ENCODE data around the gene NOC4L. TPM values are rescaled to one million over a fixed set of nuclear protein-coding genes. Genes with fewer than 3 reads are reported as not detected.

Gene NOC4L
- total RNA-seq, 6 experiments from 2014 or later, result 7.4 to 9.7 (median 8.3) TPM

DNA sequence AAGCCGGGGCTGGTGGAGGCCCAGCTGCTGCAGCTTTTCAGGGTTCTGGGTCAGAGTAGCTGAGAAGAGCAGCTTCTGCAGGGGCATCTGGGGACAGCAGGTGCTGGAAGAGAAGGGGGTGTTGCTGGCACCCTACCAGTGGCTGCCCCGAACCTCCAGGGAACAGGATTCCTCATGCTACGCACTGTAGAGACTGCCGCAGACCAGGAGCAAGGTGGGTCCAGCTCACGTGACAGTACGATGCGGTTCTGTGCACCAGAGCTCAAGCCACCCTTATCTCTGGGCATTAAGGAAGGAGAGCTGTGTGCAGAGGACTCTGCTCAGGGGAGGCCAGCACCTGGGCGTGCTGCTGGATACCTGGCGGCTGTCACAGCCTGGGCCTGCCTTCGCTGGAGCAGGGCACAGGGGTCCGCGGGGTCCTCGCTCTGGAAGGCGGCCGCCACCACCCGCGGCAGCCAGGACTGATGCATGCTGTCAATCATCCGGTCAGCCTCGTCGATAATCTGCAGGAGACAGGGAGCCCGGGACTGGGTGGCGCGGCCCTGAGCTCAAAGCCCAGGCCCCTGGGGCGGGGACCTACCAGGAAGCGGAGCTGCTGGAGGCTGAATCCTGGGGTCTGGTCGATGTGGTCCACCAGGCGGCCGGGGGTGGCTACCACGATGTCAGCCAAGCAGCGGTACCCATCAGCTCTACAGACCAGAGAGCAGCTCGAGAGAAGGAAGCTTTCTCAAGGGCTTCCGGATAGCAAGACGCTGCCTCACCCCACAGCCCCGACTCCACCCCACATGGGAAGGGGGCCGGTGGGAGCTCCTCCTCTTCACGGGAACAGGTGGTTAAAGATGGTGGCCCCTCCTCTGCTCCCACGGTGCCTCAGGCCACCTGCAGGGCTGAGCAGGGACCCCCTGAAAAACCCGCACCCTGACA, 3.1 kb upstream of the NOC4L start:
- Histone ChIP-seq H3K9me3 (no peaks in the 10 kb centered on the region), H3K27ac (no peak overlapping the region), H3K36me3 (peaks cover 0 to 32% (median 4%) of the 10 kb centered on the region in 4 donors), H3K4me3 (no peak overlapping the region), H3K4me1 (peaks cover 0 to 14% (median 3%) of the 10 kb centered on the region in 4 donors), H3K27me3 (no peaks in the 10 kb centered on the region)
- intact Hi-C loops (cut with DNase I), result no loop called here
- TF ChIP-seq, protein P1, sequence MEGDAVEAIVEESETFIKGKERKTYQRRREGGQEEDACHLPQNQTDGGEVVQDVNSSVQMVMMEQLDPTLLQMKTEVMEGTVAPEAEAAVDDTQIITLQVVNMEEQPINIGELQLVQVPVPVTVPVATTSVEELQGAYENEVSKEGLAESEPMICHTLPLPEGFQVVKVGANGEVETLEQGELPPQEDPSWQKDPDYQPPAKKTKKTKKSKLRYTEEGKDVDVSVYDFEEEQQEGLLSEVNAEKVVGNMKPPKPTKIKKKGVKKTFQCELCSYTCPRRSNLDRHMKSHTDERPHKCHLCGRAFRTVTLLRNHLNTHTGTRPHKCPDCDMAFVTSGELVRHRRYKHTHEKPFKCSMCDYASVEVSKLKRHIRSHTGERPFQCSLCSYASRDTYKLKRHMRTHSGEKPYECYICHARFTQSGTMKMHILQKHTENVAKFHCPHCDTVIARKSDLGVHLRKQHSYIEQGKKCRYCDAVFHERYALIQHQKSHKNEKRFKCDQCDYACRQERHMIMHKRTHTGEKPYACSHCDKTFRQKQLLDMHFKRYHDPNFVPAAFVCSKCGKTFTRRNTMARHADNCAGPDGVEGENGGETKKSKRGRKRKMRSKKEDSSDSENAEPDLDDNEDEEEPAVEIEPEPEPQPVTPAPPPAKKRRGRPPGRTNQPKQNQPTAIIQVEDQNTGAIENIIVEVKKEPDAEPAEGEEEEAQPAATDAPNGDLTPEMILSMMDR (IDR thresholded peaks at IDR 0.05), result no peak
- TF ChIP-seq POLR2A (IDR thresholded peaks at IDR 0.05), result no peak
- peak in 2 of 3 donors; percentile 20 to 47 for DNase-seq
- no CpG with 5 or more reads among the region's 38 CpGs for WGBS (ENCODE audit: insufficient coverage, low coverage, low lambda C conversion rate, missing lambda C conversion rate)
- ATAC-seq, result no peak

DNA sequence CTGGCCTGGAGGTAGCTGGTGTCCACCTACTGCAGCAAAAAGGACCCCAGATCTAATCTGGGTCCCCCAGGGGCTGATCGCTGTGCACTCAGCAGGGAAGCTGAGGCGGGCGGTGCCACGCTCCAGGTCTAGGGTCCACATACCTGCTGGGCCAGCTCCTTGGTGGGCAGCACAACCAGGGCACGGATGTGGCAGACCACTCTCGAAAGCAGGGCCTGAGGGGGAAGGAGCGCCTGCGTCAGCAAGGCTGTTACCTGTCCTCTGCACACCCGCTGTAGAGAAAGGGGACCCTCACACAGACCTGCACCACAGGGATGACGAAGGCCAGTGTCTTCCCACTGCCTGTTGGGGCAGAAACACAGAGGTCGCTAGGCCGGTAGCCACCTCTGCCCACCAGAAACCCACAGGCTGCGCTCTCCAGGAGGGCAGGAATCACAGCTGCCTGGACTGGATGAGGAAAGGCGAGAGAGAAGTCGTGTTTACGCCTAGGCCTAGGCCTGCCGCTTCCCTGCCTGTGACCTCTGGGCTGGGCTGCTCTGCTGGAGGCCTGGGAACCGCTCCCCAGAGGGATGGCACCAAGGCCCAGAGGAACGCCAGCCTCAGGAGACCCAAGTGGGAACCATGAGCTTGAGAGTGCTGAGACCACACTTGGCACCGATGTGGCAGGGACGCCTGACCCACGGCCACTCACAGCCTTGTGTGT, 2.1 kb upstream of the NOC4L start:
- H3K36me3 ChIP-seq, result peaks cover 0 to 32% (median 4%) of the 10 kb centered on the region in 4 donors
- ATAC-seq (no peak), DNase-seq (peak in 2 of 3 donors; percentile 21 to 43)
- intact Hi-C loops (cut with DNase I), result no loop called here
- H3K27me3 ChIP-seq, result no peaks in the 10 kb centered on the region
- peaks cover 0 to 14% (median 3%) of the 10 kb centered on the region in 4 donors for H3K4me1 ChIP-seq
- TF ChIP-seq, protein P1 (IDR thresholded peaks at IDR 0.05), result no peak
- TF ChIP-seq POLR2A (IDR thresholded peaks at IDR 0.05), result no peak
- no peak overlapping the region for H3K27ac ChIP-seq
- H3K9me3 ChIP-seq, result no peaks in the 10 kb centered on the region
- H3K4me3 ChIP-seq, result no peak overlapping the region
- no CpG with 5 or more reads among the region's 22 CpGs for WGBS (ENCODE audit: insufficient coverage, low coverage, low lambda C conversion rate, missing lambda C conversion rate)

- DNase-seq, result peak in 2 of 3 donors; percentile 16 to 50
- peak overlapping the region; percentile 98 for H3K4me3 ChIP-seq
Observed at GRCh38 chr12:132142679-132143335, 1.4 kb upstream of the NOC4L start.

GRCh38 chr12:132143336-132144071, 753 bp upstream of the NOC4L start:
- peaks cover 0 to 38% (median 4%) of the 10 kb centered on the region in 4 donors for H3K36me3 ChIP-seq
- peak overlapping the region; percentile 98 for H3K4me3 ChIP-seq
- no peaks in the 10 kb centered on the region for H3K9me3 ChIP-seq
- ATAC-seq, result no peak
- H3K27me3 ChIP-seq, result no peaks in the 10 kb centered on the region
- WGBS (ENCODE audit: insufficient coverage, low coverage, low lambda C conversion rate, missing lambda C conversion rate), result 3% methylated on average over 18 of the region's 82 CpGs
- intact Hi-C loops (cut with DNase I), result no loop called here
- H3K27ac ChIP-seq, result peak overlapping the region in 1 of 3 donors; percentile 73
- no peak for TF ChIP-seq POLR2A (IDR thresholded peaks at IDR 0.05)
- TF ChIP-seq, protein P1 (IDR thresholded peaks at IDR 0.05), result no peak
- peak in 2 of 3 donors; percentile 25 to 44 for DNase-seq
- H3K4me1 ChIP-seq, result peaks cover 0 to 14% (median 3%) of the 10 kb centered on the region in 4 donors

More at GRCh38 chr12:132142679-132143335, 1.4 kb upstream of the NOC4L start:
- no peaks in the 10 kb centered on the region for H3K9me3 ChIP-seq
- 54% methylated on average over 12 of the region's 24 CpGs for WGBS (ENCODE audit: insufficient coverage, low coverage, low lambda C conversion rate, missing lambda C conversion rate)
- peaks cover 0 to 36% (median 4%) of the 10 kb centered on the region in 4 donors for H3K36me3 ChIP-seq
- ATAC-seq, result no peak
- H3K4me1 ChIP-seq, result peaks cover 0 to 14% (median 3%) of the 10 kb centered on the region in 4 donors
- no peak for TF ChIP-seq POLR2A (IDR thresholded peaks at IDR 0.05)
- no peak overlapping the region for H3K27ac ChIP-seq
- intact Hi-C loops (cut with DNase I), result no loop called here
- H3K27me3 ChIP-seq, result no peaks in the 10 kb centered on the region

All from right lobe of liver (tissue), 6 donors.